Loucy (cell line): ENCODE measurements around the gene SOBP.

Source experiments
- CTCF ChIP-seq: fragments of 200-600 bp; sonication (generic); conservative IDR thresholded peaks from 2 replicates; pipeline ENCODE4 v1.5.1; 2014; ENCODE audit warnings: mild to moderate bottlenecking, antibody characterized with exemption, low read length
- EZH2phosphoT487 ChIP-seq: fragments of 200-600 bp; IDR thresholded peaks from 2 replicates; pipeline ENCODE4 v1.6.1; 2018; ENCODE audit warnings: antibody characterized with exemption, mild to moderate bottlenecking, moderate library complexity, borderline replicate concordance

- no peak for TF ChIP-seq CTCF
- no peak for TF ChIP-seq EZH2phosphoT487
Observed at GRCh38 chr6:107533415-107534059, 43.6 kb downstream of the SOBP start.
